Endothelial cell of umbilical vein (primary cell): Measurements from ENCODE around the gene RNFT2. TPM values are rescaled to one million over a fixed set of nuclear protein-coding genes. Genes with fewer than 3 reads are reported as not detected.

Experiments used
- BruUV-seq: library from RNA; stranded (reverse); fragments of 400-500 nt; replicated peaks from 2 replicates; lab custom pipeline; 2021; lab: Mats Ljungman, UMichigan
- CTCF ChIA-PET: fragments of 300-600, 350-600 bp; sonication (Branson Sonifier 250); formaldehyde crosslinking; loops from one replicate; lab custom pipeline; 2021; ENCODE audit warnings: antibody characterized with exemption, inconsistent platforms; lab: Charles Lee
- POLR2A ChIA-PET: fragments of 300-600, 350-600 bp; sonication (Branson Sonifier 250); formaldehyde crosslinking; loops from one replicate; lab custom pipeline; 2021; ENCODE audit warnings: antibody characterized with exemption, inconsistent platforms; lab: Charles Lee
- DNase-seq: peaks from one replicate; pipeline ENCODE4 v3.0.0-alpha.2; 2011; ENCODE audit warnings: low read depth, low spot score
- FAIRE-seq: peaks from 2 replicates; lab custom pipeline; 2011; peaks lifted over from hg19 to GRCh38; lab: Jason Lieb, UNC
- H2AFZ ChIP-seq: 2 replicates; pipeline ENCODE4 v1.6.0; 2012; ENCODE audit warnings: low read depth, low read length, control low read depth, inconsistent platforms
- H3K27ac ChIP-seq: 2 replicates; pipeline ENCODE4 v1.5.1; 2011; ENCODE audit warnings: low read depth, mild to moderate bottlenecking, control low read depth, low read length, moderate library complexity; ENCODE audit not compliant: insufficient read depth
- H3K27me3 ChIP-seq, 2 experiments: 2 replicates each; pipeline versions ENCODE4 v1.6.0 to v1.6.1; 2011; ENCODE audit warnings: low read length in 2 of 2, mixed read lengths in 1 of 2; ENCODE audit not compliant: control insufficient read depth in 2 of 2, insufficient read depth in 2 of 2
- H3K36me3 ChIP-seq, 2 experiments: 2 replicates in 1 of 2; 3 replicates in 1 of 2; pipeline ENCODE4 v1.5.1; 2011; ENCODE audit warnings: low read length in 2 of 2, mild to moderate bottlenecking in 1 of 2, moderate library complexity in 1 of 2; ENCODE audit not compliant: control insufficient read depth in 2 of 2, insufficient read depth in 2 of 2; ENCODE audit errors: extremely low read depth in 1 of 2
- H3K4me1 ChIP-seq: 3 replicates; pipeline ENCODE4 v1.5.1; 2011; ENCODE audit warnings: mild to moderate bottlenecking, low read length; ENCODE audit not compliant: control insufficient read depth, insufficient read depth; ENCODE audit errors: extremely low read depth
- H3K4me2 ChIP-seq: 2 replicates; pipeline ENCODE4 v1.6.1; 2011; ENCODE audit warnings: low read length, control low read depth, mixed read lengths; ENCODE audit not compliant: insufficient read depth
- H3K4me3 ChIP-seq, 3 experiments: fragments of 200-600 bp in 1 of 3; sonication (generic), shearing (Covaris generic) in 1 of 3; replicated peaks in 1 of 3; 2 replicates each; pipeline ENCODE4 v1.5.1; 2011 to 2016; ENCODE audit warnings: control low read depth in 3 of 3, low read length in 3 of 3, mild to moderate bottlenecking in 2 of 3, inconsistent platforms in 1 of 3, low read depth in 1 of 3, moderate library complexity in 1 of 3; ENCODE audit not compliant: insufficient read depth in 1 of 3
- H3K79me2 ChIP-seq: 2 replicates; pipeline ENCODE4 v1.6.0; 2012; ENCODE audit warnings: low read length, inconsistent platforms; ENCODE audit not compliant: control insufficient read depth, insufficient read depth
- H3K9ac ChIP-seq: replicated peaks from 2 replicates; pipeline ENCODE3; 2011; ENCODE audit warnings: low read length, control low read depth; ENCODE audit not compliant: insufficient read depth; ENCODE audit errors: extremely low read depth
- H3K9me1 ChIP-seq: replicated peaks from 3 replicates; pipeline ENCODE4 v1.6.0; 2011; ENCODE audit warnings: mild to moderate bottlenecking, low read length; ENCODE audit not compliant: control insufficient read depth, insufficient read depth; ENCODE audit errors: extremely low read depth
- H3K9me3 ChIP-seq: replicated peaks from 2 replicates; pipeline ENCODE4 v1.5.1; 2012; ENCODE audit warnings: low read length, inconsistent platforms; ENCODE audit not compliant: control insufficient read depth, insufficient read depth
- H4K20me1 ChIP-seq: replicated peaks from 2 replicates; pipeline ENCODE3; 2011; ENCODE audit warnings: mild to moderate bottlenecking, low read length; ENCODE audit not compliant: control insufficient read depth, insufficient read depth; ENCODE audit errors: extremely low read depth
- EZH2 ChIP-seq: IDR thresholded peaks from 2 replicates; pipeline ENCODE4 v1.6.1; 2012; ENCODE audit warnings: borderline replicate concordance, low read depth, mild to moderate bottlenecking, moderate library complexity, low read length, inconsistent platforms; ENCODE audit not compliant: severe bottlenecking
- FOS ChIP-seq: IDR thresholded peaks from 2 replicates; pipeline ENCODE4 v1.6.1; 2011; ENCODE audit warnings: mild to moderate bottlenecking, low read length, moderate library complexity, borderline replicate concordance; ENCODE audit not compliant: insufficient read depth
- GATA2 ChIP-seq: IDR thresholded peaks from 2 replicates; pipeline ENCODE4 v1.7.0; 2011; ENCODE audit warnings: low read depth, mild to moderate bottlenecking, moderate library complexity, mixed read lengths, low read length; ENCODE audit not compliant: insufficient read length, insufficient read depth
- JUN ChIP-seq: IDR thresholded peaks from 2 replicates; pipeline ENCODE4 v1.6.1; 2011; ENCODE audit warnings: borderline replicate concordance, low read depth; ENCODE audit not compliant: insufficient read length, insufficient read depth
- MYC ChIP-seq: IDR thresholded peaks from one replicate; pipeline ENCODE4 v1.6.1; 2011; ENCODE audit warnings: mild to moderate bottlenecking, low read depth, low read length
- POLR2A ChIP-seq: IDR thresholded peaks from 2 replicates; pipeline ENCODE4 v1.6.1; 2012; ENCODE audit warnings: low read depth, mild to moderate bottlenecking, control low read depth, low read length
- POLR2AphosphoS5 ChIP-seq: IDR thresholded peaks from 2 replicates; pipeline ENCODE4 v1.6.1; 2012; ENCODE audit warnings: low read depth, mild to moderate bottlenecking, control low read depth, low read length, moderate library complexity; ENCODE audit not compliant: insufficient read depth
- dilution Hi-C: fragments of 300-500 bp; cut with MboI; formaldehyde crosslinking; loops from one replicate; pipeline ENCODE4 v1.15.0; 2019; ENCODE audit warnings: low sequenced_read_pairs; ENCODE audit not compliant: extremely low pct_ligation_motif_present
- intact Hi-C: fragments of 100-400 bp; cut with micrococcal nuclease; formaldehyde crosslinking; loops from one replicate; pipeline ENCODE4 v1.10.0; 2022
- polyA plus RNA-seq, 4 experiments: library from polyadenylated mRNA; depleted of rRNA in 3 of 4; stranded (reverse) in 3 of 4; unstranded in 1 of 4; fragments of >200 nt; gene quantifications; 2 replicates each; pipeline versions ENCODE4 v1.2.1 to v1.2.3, GENCODE V29; 2011 to 2012; ENCODE audit warnings: missing spikeins in 1 of 4
- total RNA-seq: library from RNA; stranded (reverse); gene quantifications from 2 replicates; pipeline ENCODE4 v1.2.3, GENCODE V29; 2021
- TF ChIP-seq, protein P1 (sequence below): IDR thresholded peaks from 2 replicates; pipeline ENCODE4 v1.6.1; 2011; ENCODE audit not compliant: insufficient read depth, insufficient read length
- TF ChIP-seq, protein P2 (sequence below), 2 donors: IDR thresholded peaks; 1 replicate in 1 of 2; 2 replicates in 1 of 2; pipeline ENCODE4 v1.5.1; 2011; ENCODE audit warnings: low read length in 2 of 2, mild to moderate bottlenecking in 2 of 2, moderate library complexity in 2 of 2, control low read depth in 1 of 2, inconsistent platforms in 1 of 2, low read depth in 1 of 2; ENCODE audit not compliant: insufficient read depth in 1 of 2; ENCODE audit errors: extremely low read depth in 1 of 2

RNFT2 gene
- total and polyA plus RNA-seq, 2 donors (not counting 3 experiments of a cell fraction or from before 2014, with no cell fraction given), result 1.4 to 6.6 TPM

DNA sequence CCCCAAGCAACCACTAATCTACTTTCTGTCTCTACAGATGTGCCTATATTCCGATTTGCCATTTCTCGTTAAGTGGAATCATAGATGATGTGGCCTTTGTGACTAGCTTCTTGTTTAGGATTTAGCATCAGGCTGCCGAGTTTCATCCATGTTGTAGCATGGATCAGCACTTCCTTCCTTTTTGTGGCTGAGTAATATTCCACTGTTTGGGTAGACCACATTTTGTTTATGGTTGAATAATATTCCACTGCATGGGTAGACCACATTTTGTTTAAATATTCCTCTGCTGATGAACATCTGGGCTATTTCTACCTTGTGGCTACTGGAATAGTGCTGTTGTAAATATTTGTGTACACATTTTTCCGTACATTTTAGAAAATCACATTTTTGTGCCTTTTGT, 36.7 kb upstream of the RNFT2 start:
- H3K9me1 ChIP-seq, result no peaks in the 10 kb centered on the region
- H3K79me2 ChIP-seq, result no peaks in the 10 kb centered on the region
- dilution Hi-C loops (no loop called here), intact Hi-C loops (loop anchor here (5.0 kb wide), 1 partner anchor 436 kb away; no protein-coding TSS in a partner anchor)
- no peaks in the 10 kb centered on the region for H4K20me1 ChIP-seq
- CTCF ChIA-PET, result interaction anchor here (2.7 kb wide), 1 partner anchor 181 kb away, joined by 11 read pairs; no protein-coding TSS in a partner anchor
- H3K9me3 ChIP-seq, result no peaks in the 10 kb centered on the region
- H3K27ac ChIP-seq, result no peak overlapping the region
- no peak for DNase-seq
- no peak overlapping the region for H3K9ac ChIP-seq
- POLR2A ChIA-PET, result no interaction called here
- TF ChIP-seq, protein P1, sequence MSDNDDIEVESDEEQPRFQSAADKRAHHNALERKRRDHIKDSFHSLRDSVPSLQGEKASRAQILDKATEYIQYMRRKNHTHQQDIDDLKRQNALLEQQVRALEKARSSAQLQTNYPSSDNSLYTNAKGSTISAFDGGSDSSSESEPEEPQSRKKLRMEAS, result no peak
- TF ChIP-seq FOS, result no peak
- TF ChIP-seq MYC, result no peak
- TF ChIP-seq POLR2A, result no peak
- TF ChIP-seq, protein P2, sequence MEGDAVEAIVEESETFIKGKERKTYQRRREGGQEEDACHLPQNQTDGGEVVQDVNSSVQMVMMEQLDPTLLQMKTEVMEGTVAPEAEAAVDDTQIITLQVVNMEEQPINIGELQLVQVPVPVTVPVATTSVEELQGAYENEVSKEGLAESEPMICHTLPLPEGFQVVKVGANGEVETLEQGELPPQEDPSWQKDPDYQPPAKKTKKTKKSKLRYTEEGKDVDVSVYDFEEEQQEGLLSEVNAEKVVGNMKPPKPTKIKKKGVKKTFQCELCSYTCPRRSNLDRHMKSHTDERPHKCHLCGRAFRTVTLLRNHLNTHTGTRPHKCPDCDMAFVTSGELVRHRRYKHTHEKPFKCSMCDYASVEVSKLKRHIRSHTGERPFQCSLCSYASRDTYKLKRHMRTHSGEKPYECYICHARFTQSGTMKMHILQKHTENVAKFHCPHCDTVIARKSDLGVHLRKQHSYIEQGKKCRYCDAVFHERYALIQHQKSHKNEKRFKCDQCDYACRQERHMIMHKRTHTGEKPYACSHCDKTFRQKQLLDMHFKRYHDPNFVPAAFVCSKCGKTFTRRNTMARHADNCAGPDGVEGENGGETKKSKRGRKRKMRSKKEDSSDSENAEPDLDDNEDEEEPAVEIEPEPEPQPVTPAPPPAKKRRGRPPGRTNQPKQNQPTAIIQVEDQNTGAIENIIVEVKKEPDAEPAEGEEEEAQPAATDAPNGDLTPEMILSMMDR (IDR thresholded peaks at IDR 0.05; ENCODE audit: extremely low read depth in 1 of 2, insufficient read depth in 1 of 2, low read depth in 1 of 2, low read length in 2 of 2), result no peak
- no peak for TF ChIP-seq POLR2AphosphoS5
- TF ChIP-seq GATA2, result no peak
- no peak for TF ChIP-seq JUN
- no peak for TF ChIP-seq EZH2
- no peaks in the 10 kb centered on the region for H3K4me1 ChIP-seq
- no peaks in the 10 kb centered on the region for H3K27me3 ChIP-seq
- H3K4me2 ChIP-seq, result no peak overlapping the region
- no TSS peak for BruUV-seq
- no peak for FAIRE-seq
- H3K36me3 ChIP-seq, result no peaks in the 10 kb centered on the region
- H2AFZ ChIP-seq, result no peak overlapping the region
- H3K4me3 ChIP-seq, result no peak overlapping the region
